Activated naive CD8-positive, alpha-beta T cell treated with anti-CD3 and anti-CD28 coated beads, Interleukin-2, amount 10 ng/mL, durations not matched to agents 7 days and 5 days (primary cell): ENCODE measurements around the gene TTLL11. TPM values are rescaled to one million over a fixed set of nuclear protein-coding genes. Genes with fewer than 3 reads are reported as not detected.

Experiments used
- ATAC-seq: fragments of 150-1000 bp; cut with Tn5 transposase; one replicate; pipeline ENCODE4 v1.10.0; 2021; ENCODE audit warnings: low read depth, moderate library complexity
- POLR2A ChIA-PET: fragments of 350-600 bp; sonication (Branson Sonifier 250); formaldehyde crosslinking; loops from one replicate; lab custom pipeline; 2021; ENCODE audit warnings: antibody characterized with exemption; lab: Charles Lee
- DNase-seq: peaks from one replicate; pipeline ENCODE4 v3.0.0; 2021
- H3K27ac Mint-ChIP-seq: one replicate; pipeline ENCODE4 v1.8.0; 2022; ENCODE audit warnings: mild to moderate bottlenecking, mixed read lengths
- H3K27me3 Mint-ChIP-seq: one replicate; pipeline ENCODE4 v1.8.0; 2022; ENCODE audit warnings: mild to moderate bottlenecking, moderate library complexity, mixed read lengths
- H3K36me3 Mint-ChIP-seq: one replicate; pipeline ENCODE4 v1.8.0; 2021; ENCODE audit warnings: mild to moderate bottlenecking, mixed read lengths
- H3K4me1 Mint-ChIP-seq: one replicate; pipeline ENCODE4 v1.8.0; 2021; ENCODE audit warnings: mixed read lengths
- H3K4me3 Mint-ChIP-seq: one replicate; pipeline ENCODE4 v1.8.0; 2022; ENCODE audit warnings: mild to moderate bottlenecking, moderate library complexity, mixed read lengths
- H3K9me3 Mint-ChIP-seq: one replicate; pipeline ENCODE4 v1.8.0; 2021; ENCODE audit warnings: mixed read lengths
- total RNA-seq, 2 experiments: library from RNA; stranded (reverse); gene quantifications; one replicate each; pipeline ENCODE4 v1.2.3, GENCODE V29; 2021

TTLL11 gene
- total RNA-seq, 2 experiments from 2014 or later: 3.9 to 4.1 TPM

DNA sequence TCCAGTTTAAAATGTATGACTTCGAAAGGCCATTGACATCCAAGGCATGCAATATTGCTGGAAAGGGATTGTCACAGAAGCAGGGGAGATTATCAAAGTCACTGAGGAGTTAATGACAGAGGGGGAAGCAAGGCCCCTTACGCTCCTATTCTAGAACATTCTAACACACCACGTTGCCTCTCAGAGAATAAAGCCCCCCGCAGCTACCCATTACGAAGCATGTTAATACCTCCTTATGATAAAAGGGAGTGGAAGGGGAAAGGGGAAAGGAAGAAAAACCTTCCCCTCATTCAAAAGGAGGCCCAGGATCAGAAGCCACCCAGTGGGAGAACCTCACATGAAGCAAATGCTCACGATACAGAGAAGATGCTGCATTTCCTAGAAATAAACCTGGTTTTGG is 228.0 kb downstream of the TTLL11 start:
- Mint-ChIP-seq H3K4me3 (no peak overlapping the region), H3K9me3 (no peaks in the 10 kb centered on the region), H3K27me3 (peaks cover 4% of the 10 kb centered on the region), H3K27ac (no peak overlapping the region), H3K36me3 (no peaks in the 10 kb centered on the region), H3K4me1 (no peaks in the 10 kb centered on the region)
- no peak for DNase-seq
- POLR2A ChIA-PET: no interaction called here
- no peak for ATAC-seq

DNA sequence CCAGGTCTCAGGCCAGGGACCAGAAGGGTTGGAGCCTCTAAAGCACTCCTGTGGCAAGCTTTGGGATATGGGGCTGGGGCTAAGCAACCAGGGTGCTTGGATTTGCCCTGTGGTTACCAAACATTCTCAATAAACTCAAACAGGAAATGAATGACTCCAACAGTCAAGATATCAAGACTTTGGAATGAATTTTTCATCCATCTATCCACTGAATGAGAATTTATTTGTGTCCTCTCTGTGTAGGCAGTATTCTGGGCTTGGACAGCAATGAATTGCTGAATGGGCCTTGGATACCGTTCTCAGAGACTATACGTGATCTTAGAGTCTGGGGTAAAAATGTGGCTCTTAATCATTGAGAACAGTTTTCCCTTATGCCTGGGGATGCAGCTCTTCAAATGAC is 229.2 kb downstream of the TTLL11 start:
- DNase-seq: no peak
- no peak for ATAC-seq
- POLR2A ChIA-PET: no interaction called here
- H3K36me3 Mint-ChIP-seq: no peaks in the 10 kb centered on the region
- no peak overlapping the region for H3K4me3 Mint-ChIP-seq
- no peaks in the 10 kb centered on the region for H3K4me1 Mint-ChIP-seq
- no peaks in the 10 kb centered on the region for H3K9me3 Mint-ChIP-seq
- H3K27me3 Mint-ChIP-seq: peaks cover 4% of the 10 kb centered on the region
- no peak overlapping the region for H3K27ac Mint-ChIP-seq

DNA sequence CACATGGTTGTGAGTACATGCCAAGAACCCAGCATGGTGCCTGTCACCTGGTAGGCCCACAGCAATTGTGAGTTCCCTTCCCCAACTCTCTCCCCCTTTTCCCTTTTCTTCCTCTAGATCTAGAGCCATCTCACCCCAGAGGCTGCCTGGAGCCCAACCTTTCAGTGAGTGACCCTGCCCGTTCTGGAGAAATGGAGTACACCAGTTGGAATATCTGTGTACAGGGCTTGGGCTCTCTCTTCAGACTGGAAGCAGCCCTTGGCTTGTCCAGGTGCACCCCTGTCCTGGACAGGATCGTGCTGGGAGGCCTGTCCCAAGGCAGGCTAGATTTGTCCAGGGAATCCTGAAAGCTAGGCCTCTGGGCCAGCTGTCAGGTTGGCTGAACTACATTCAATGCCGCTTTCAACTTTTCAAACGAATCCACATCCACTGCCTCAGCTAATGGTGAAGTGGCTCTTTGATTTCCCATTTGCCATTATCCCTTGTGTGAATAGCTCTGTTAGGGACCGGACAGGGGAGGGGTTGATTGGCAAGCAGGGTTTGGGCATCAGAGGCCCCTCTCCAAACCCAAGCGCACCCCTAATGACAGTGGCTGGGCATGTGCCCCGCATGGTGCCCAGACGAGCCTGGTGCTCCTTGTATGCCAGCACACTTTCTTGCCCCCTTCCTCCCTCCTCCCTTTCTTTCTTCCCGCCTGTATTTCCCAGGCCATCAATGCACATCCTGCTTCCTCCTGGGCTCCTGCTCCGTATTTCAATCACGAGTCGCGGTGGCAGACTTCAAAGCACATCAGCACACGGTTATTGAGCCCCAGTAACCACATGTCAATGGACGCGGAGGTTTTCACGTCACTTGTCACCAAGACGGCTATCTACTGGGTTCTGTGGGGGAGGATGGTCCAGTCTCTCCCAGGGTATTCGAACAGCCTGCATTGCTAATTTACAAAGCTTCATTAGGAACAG is 230.5 kb downstream of the TTLL11 start:
- Mint-ChIP-seq H3K4me1 (no peaks in the 10 kb centered on the region), H3K36me3 (no peaks in the 10 kb centered on the region), H3K4me3 (no peak overlapping the region), H3K27me3 (peaks cover 2% of the 10 kb centered on the region), H3K27ac (no peak overlapping the region), H3K9me3 (no peaks in the 10 kb centered on the region)
- no peak for ATAC-seq
- no peak for DNase-seq
- POLR2A ChIA-PET: no interaction called here

DNA sequence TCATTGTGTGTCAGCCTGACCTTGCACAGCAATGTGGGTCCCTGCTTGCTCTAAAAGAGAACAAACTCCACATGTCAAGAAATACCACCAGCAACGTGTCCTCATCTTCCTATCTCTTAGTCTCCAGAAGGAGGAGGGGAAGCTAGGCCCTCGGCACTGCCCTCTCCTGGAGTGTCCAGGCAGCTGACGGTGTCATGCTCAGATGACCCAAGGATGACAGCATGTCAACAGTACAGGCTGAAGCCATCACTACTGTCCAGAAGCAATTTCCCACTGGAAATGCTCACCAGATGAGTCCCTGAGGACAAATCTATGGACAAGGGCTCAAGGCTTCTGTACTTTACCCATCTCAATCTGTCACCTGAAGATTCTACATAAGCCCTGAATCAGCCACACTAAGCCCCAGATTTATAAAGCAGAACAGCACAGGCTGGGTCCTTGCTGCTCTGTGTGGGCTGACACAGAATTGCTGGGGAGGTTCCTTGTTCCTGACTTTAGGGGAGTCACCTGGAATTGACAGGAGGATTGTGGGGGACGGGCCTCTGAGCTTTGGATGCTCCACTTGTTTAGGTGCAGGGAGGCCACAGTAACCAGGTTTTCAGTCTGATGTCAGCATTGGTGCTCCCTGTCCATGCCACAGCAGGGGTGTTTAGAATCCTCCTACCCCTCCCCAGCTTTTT is 231.5 kb downstream of the TTLL11 start:
- Mint-ChIP-seq H3K4me1 (no peaks in the 10 kb centered on the region), H3K4me3 (no peak overlapping the region), H3K27me3 (peaks cover 2% of the 10 kb centered on the region), H3K27ac (no peak overlapping the region), H3K9me3 (no peaks in the 10 kb centered on the region), H3K36me3 (no peaks in the 10 kb centered on the region)
- ATAC-seq (no peak), DNase-seq (no peak)
- POLR2A ChIA-PET: no interaction called here

DNA sequence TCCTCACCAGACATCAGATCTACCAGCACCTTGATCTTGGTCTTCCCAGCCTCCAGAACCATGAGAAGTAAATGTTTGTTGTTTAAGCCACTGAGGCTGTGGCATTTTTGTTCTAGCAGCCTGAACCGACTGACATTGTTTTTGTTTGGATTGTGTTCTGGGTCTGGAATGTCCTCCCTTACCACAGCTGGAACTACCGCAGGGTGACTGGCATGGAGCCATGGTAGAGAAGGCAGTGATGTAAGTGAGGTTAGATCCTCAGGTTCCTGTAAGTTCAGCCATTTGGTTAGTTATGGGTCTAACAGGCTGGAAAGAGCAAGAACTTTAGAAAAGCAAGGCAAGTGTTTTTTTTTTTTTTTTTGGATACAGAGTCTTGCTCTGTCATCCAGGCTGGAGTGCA is 232.4 kb downstream of the TTLL11 start:
- Mint-ChIP-seq H3K4me1 (no peaks in the 10 kb centered on the region), H3K9me3 (no peaks in the 10 kb centered on the region), H3K4me3 (no peak overlapping the region), H3K27me3 (no peaks in the 10 kb centered on the region), H3K36me3 (no peaks in the 10 kb centered on the region), H3K27ac (no peak overlapping the region)
- no peak for DNase-seq
- POLR2A ChIA-PET: no interaction called here
- no peak for ATAC-seq

DNA sequence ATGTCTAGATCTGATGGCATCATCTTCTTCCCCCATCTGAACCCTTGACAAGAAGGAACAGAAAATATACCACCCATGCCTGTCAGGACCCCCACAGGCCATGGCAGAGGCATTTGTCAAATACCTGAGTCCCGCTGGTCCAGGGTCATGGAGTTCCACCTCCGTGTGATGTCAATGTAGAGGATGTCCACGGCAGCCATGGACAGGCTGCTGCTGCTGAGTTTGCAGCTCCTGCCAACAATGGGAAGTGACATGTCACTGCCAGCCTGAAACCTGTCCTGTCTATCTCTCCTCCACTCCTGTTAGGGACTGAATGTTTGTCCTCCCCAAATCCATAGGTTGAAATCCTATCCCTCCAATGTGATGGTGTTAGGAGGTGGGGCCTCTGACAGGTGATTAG is 232.9 kb downstream of the TTLL11 start:
- POLR2A ChIA-PET: no interaction called here
- Mint-ChIP-seq H3K9me3 (no peaks in the 10 kb centered on the region), H3K27ac (no peak overlapping the region), H3K4me1 (no peaks in the 10 kb centered on the region), H3K4me3 (no peak overlapping the region), H3K27me3 (no peaks in the 10 kb centered on the region), H3K36me3 (no peaks in the 10 kb centered on the region)
- ATAC-seq: no peak
- DNase-seq: no peak

DNA sequence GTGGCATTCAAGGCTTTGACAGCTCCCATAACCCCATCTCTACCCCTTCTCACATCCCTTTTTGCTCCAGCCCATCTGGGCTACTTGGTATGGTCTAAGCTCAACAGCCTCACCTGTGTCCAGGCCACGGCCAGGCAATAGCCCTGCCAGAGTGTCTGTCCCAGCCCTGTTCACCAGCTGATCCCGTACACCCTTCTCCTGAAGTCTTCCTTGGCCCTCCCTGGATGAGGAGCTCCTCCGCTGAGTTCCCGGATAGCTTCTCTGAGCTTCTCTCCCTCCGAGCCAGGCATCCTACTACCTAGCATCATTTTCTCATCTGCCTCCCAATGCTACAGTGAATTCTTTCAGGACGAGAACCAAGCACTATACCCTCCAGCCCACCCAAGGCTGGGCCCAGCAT is 233.5 kb downstream of the TTLL11 start:
- no peaks in the 10 kb centered on the region for H3K36me3 Mint-ChIP-seq
- DNase-seq (no peak), ATAC-seq (no peak)
- no peak overlapping the region for H3K4me3 Mint-ChIP-seq
- no peaks in the 10 kb centered on the region for H3K27me3 Mint-ChIP-seq
- POLR2A ChIA-PET: no interaction called here
- no peaks in the 10 kb centered on the region for H3K4me1 Mint-ChIP-seq
- no peaks in the 10 kb centered on the region for H3K9me3 Mint-ChIP-seq
- no peak overlapping the region for H3K27ac Mint-ChIP-seq

DNA sequence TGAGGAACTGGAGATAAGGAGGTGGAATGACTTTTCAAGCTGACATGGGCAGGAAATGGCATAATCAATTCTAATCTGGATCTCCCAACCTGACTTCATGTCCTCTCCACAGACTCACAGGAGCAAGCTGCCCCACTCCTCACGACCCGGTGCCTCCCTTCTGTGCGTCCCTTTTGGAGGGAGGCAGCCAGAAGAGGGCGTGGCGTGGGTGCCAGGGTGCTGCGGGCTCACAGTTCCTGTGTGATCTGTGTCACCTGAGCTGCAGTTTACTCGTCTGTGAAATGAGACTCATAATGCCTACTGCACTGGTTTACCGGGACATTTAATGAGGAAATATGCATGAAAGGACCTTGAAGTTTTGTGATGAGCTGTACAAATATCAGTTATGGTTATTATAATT is 234.3 kb downstream of the TTLL11 start:
- POLR2A ChIA-PET: no interaction called here
- Mint-ChIP-seq H3K27me3 (no peaks in the 10 kb centered on the region), H3K4me3 (no peak overlapping the region), H3K9me3 (no peaks in the 10 kb centered on the region), H3K36me3 (no peaks in the 10 kb centered on the region), H3K27ac (no peak overlapping the region), H3K4me1 (no peaks in the 10 kb centered on the region)
- ATAC-seq (no peak), DNase-seq (no peak)

DNA sequence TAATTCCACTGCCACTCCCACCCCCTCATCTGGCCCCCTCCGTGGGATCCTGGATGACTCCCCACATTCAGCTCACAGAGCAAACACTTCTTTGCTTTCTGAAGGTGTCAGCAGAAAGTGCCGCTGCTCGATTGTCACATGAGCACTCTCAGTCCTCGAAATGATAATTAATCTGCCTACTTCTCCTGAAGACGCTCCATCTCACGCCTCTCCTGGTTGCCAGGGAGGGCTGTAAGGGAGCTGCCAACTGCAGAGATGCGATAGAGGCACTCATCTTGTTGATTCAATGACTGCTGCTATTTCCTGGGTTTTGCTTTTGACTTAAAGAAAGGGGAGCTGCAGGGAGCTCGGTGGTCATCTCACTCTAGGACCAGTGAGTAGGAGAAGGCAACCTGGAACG is 235.2 kb downstream of the TTLL11 start:
- POLR2A ChIA-PET: no interaction called here

DNA sequence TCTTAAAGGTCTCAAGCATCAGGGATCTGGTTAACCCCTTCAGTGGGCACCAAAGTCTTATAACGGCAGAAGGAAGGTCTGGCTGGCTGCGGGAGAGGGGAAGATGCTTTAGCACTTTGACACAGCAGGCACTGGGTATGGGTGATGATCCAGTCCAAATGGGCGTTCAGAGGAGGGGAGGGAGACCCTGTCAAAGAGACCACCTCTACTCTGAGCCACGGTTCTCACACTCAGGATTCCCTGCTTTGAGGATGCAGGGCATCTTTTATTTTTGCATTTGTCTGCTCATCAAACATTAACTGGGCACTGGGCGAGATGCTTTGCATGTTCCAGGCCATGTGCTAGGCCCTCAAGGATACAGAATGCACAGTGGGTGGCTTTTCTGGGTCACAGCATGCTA is 237.6 kb downstream of the TTLL11 start:
- POLR2A ChIA-PET: no interaction called here

More for the DNA sequence above, 235.2 kb downstream of the TTLL11 start:
- DNase-seq (no peak), ATAC-seq (no peak)
- Mint-ChIP-seq H3K4me3 (no peak overlapping the region), H3K9me3 (no peaks in the 10 kb centered on the region), H3K36me3 (no peaks in the 10 kb centered on the region), H3K27me3 (no peaks in the 10 kb centered on the region), H3K27ac (no peak overlapping the region), H3K4me1 (no peaks in the 10 kb centered on the region)

DNA sequence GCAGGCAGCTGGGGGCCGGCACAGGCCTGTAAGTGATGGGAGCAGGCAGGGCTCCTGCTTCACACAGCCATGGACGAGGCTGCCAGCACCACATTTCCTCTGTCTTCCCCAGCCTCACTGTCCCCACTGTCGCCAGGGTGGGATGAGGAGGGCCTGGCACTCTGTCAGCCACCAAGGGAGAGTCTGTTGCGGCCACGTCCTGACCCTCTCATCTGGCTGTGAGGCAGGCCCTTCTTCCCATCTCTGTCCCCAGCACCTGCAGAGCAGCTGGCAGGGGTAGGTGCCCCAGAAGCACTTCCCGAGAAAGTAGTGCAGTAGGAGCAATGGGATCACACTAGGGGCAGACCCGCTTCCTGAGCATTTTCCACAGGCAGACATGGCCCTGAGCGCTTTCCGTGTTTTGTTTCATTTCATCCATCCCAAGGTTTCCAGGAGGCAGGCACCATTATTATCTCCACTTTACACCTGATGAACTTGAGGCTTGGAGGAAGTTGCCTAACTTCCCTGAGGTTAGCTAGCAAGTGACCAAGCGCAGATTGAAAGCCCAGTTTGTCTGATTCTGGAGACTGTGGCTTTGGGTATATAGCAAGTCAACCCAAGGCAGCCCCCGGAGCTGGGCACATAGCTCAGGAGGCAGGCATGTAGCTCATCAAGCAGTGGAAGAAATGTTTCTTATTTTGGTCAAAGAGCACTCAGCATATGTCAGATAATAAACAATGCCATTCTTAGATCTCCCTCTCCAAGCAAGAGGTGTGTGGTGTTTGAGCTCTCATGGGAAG is 239.3 kb downstream of the TTLL11 start:
- Mint-ChIP-seq H3K27me3 (no peaks in the 10 kb centered on the region), H3K4me3 (no peak overlapping the region), H3K4me1 (no peaks in the 10 kb centered on the region), H3K27ac (no peak overlapping the region), H3K9me3 (no peaks in the 10 kb centered on the region), H3K36me3 (no peaks in the 10 kb centered on the region)
- POLR2A ChIA-PET: no interaction called here
- no peak for ATAC-seq
- DNase-seq: no peak

More for the DNA sequence above, 237.6 kb downstream of the TTLL11 start:
- H3K4me1 Mint-ChIP-seq: no peaks in the 10 kb centered on the region
- no peak overlapping the region for H3K27ac Mint-ChIP-seq
- no peaks in the 10 kb centered on the region for H3K27me3 Mint-ChIP-seq
- no peak overlapping the region for H3K4me3 Mint-ChIP-seq
- H3K36me3 Mint-ChIP-seq: no peaks in the 10 kb centered on the region
- H3K9me3 Mint-ChIP-seq: no peaks in the 10 kb centered on the region
- DNase-seq (no peak), ATAC-seq (no peak)

DNA sequence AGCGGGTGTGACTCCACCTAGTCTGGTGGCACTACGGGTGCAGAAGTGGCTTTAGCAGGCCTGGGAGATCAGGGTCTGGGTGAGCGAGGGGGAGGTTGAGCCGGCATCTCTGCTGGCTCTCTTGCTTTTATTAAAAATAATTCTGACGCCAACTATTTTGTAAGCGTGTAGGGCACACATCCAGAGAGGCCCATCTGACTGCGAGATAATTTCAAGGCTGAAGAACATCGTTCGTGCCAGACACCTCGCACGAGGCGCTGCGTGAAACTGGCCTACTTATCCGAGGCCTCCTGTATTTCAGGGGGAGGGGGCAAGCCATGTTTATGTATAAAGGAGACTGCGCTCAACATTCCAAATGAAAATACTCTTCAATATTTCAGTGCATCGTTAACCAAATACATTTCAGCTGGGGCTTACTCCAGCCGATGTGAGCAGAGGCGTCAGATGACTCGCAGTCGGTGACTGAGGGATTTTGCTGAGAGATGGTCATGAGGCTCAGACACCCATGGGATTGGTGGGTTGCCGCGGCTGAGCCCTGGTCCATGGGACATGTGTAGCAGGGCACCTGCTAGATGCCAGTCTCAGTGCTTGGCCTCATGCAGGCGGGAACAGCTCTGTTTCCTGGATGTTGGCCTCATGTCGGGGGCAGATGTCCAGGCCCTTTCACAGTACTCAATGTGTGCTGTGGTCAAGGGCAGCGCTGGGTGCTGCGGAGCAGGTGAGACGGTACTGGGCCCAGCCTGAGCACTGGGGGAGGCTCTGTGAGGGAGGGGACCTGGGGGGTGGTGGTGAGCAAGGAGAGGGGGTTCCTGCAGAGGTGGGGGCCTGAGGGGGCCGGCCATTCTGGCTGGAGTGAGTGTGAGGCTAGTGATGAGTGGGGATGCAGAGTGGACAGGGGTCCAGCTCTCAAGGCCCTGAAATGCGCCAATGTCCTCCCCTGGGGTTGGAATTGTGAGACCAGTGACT is 240.2 kb downstream of the TTLL11 start:
- Mint-ChIP-seq H3K36me3 (no peaks in the 10 kb centered on the region), H3K27ac (no peak overlapping the region), H3K27me3 (peaks cover 3% of the 10 kb centered on the region), H3K4me1 (no peaks in the 10 kb centered on the region), H3K9me3 (peaks cover 1% of the 10 kb centered on the region), H3K4me3 (no peak overlapping the region)
- ATAC-seq: no peak
- POLR2A ChIA-PET: no interaction called here
- no peak for DNase-seq
